ENCODE data around the gene ZNF687. TPM values are rescaled to one million over a fixed set of nuclear protein-coding genes. Genes with fewer than 3 reads are reported as not detected.

ZNF687 gene
- total RNA-seq, 1 donor from 2014 or later = 22.5 TPM

- no peak overlapping the region for H3K27ac ChIP-seq
- no peak for DNase-seq
These were observed 7.2 kb downstream of the ZNF687 start for GRCh38 chr1:151289080-151289935.

GRCh38 chr1:151289991-151290708 is 8.1 kb downstream of the ZNF687 start:
- Histone ChIP-seq H3K4me1 (no peaks in the 10 kb centered on the region), H3K27me3 (no peaks in the 10 kb centered on the region), H3K27ac (no peak overlapping the region), H3K9me3 (no peaks in the 10 kb centered on the region), H3K4me3 (no peak overlapping the region), H3K36me3 (peaks cover 94% of the 10 kb centered on the region)
- ATAC-seq = no peak
- intact Hi-C loops (cut with DNase I) = no loop called here
- no peak for TF ChIP-seq CTCF (IDR thresholded peaks at IDR 0.05)
- DNase-seq = no peak

More at GRCh38 chr1:151289080-151289935, 7.2 kb downstream of the ZNF687 start:
- Histone ChIP-seq H3K4me1 (no peaks in the 10 kb centered on the region), H3K36me3 (peaks cover 86% of the 10 kb centered on the region), H3K4me3 (no peak overlapping the region), H3K9me3 (no peaks in the 10 kb centered on the region), H3K27me3 (no peaks in the 10 kb centered on the region)
- no peak for ATAC-seq
- intact Hi-C loops (cut with DNase I) = no loop called here
- no peak for TF ChIP-seq CTCF (IDR thresholded peaks at IDR 0.05)

- no peaks in the 10 kb centered on the region for H3K27me3 ChIP-seq
- TF ChIP-seq CTCF (IDR thresholded peaks at IDR 0.05) = no peak
- no peak for DNase-seq
- no peaks in the 10 kb centered on the region for H3K4me1 ChIP-seq
- intact Hi-C loops (cut with DNase I) = no loop called here
- H3K4me3 ChIP-seq = no peak overlapping the region
- no peak for ATAC-seq
- H3K36me3 ChIP-seq = peaks cover 98% of the 10 kb centered on the region
- H3K27ac ChIP-seq = no peak overlapping the region
- H3K9me3 ChIP-seq = no peaks in the 10 kb centered on the region
These were observed 8.7 kb downstream of the ZNF687 start for GRCh38 chr1:151290709-151291303.

GRCh38 chr1:151292207-151293030 is 10.3 kb downstream of the ZNF687 start:
- H3K36me3 ChIP-seq = peaks cover 98% of the 10 kb centered on the region
- no peaks in the 10 kb centered on the region for H3K9me3 ChIP-seq
- intact Hi-C loops (cut with DNase I) = no loop called here
- no peak overlapping the region for H3K4me3 ChIP-seq
- no peak overlapping the region for H3K27ac ChIP-seq
- H3K27me3 ChIP-seq = no peaks in the 10 kb centered on the region
- DNase-seq = no peak
- no peak for ATAC-seq
- TF ChIP-seq CTCF (IDR thresholded peaks at IDR 0.05) = no peak
- no peaks in the 10 kb centered on the region for H3K4me1 ChIP-seq

- Histone ChIP-seq H3K27me3 (no peaks in the 10 kb centered on the region), H3K4me3 (no peak overlapping the region), H3K9me3 (no peaks in the 10 kb centered on the region), H3K4me1 (no peaks in the 10 kb centered on the region), H3K36me3 (peaks cover 98% of the 10 kb centered on the region), H3K27ac (no peak overlapping the region)
- intact Hi-C loops (cut with DNase I) = no loop called here
- ATAC-seq (no peak), DNase-seq (no peak)
- no peak for TF ChIP-seq CTCF (IDR thresholded peaks at IDR 0.05)
These were observed 11.0 kb downstream of the ZNF687 start for GRCh38 chr1:151293093-151293492.

All from upper lobe of right lung (tissue), 1 donor.